GM18861 (cell line): ENCODE results near the gene KIF17.

Experiments used
- ATAC-seq: cut with Tn5 transposase; IDR thresholded peaks from one replicate; pipeline ENCODE4 v1.9.1; 2021; ENCODE audit not compliant: unreplicated experiment

The KIF17 gene

GRCh38 chr1:20663365-20663764, 54.4 kb downstream of the KIF17 start:
- no peak for ATAC-seq

DNA sequence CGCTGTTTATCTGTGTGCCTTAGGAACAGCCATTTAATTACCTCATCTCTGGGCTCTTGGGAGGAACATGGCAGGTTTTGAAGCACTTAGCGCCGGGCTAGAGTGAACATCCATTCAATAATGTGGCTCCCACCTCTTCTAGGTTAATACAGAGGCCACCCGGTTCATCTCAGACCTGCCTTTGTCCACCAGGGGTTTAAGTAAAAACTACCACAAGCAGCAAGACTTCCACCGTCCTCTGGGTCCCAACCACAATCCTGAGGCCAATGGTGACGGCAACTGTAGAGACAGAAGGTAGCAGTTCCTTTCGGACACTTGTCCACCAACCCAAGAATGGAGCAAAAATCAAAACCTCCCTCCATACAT, 55.7 kb downstream of the KIF17 start:
- no peak for ATAC-seq

DNA sequence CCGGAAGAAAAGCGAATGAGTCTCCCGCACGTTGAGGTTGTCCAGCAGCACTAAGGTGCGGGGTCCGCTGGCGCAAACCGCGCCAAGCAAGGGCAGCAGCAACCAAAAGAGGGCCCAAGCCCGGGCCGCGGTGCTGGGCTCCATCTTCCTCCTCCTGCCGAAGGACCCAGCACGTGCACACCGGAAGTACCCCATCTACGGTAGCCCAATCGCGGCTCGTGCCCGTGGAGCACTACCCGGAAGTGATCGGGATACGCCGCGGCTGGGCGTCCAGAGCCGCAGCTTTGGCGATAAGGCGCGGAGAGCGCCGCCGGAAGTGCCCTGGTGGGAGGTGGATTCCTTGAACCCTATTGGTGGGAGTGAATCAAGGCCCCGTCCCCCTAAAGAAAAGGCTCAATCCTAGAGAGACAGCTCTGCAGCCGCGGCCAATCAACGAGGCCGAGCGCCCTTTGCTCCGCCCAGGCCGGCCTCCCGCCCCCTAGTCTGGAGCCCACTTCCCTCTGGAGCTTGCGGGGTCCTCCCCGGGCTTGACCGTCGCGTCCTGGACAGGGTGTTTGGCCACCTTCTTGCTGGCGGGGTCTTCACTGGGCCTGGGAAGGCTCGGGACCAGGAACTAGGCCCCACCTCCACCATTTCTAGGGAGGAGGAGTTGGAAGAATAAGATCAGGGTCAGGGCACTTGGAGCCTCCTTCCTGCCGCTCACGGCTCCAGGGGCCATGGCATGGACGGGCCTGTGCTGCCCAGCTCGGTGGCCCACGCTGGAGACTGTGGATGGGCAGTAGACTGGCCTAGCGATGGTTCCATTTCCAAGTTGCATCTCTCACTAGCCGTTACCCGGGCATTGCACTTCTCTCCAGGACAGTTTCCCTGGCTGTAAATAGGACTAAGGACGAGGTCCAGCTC, 56.3 kb downstream of the KIF17 start, which contains the start of gene DDOST:
DDOST (minus strand) TSS at position 163 of the 903 bp plus-strand sequence; CDS start at position 144, 19 bp downstream.
- peak; percentile 93 for ATAC-seq

DNA sequence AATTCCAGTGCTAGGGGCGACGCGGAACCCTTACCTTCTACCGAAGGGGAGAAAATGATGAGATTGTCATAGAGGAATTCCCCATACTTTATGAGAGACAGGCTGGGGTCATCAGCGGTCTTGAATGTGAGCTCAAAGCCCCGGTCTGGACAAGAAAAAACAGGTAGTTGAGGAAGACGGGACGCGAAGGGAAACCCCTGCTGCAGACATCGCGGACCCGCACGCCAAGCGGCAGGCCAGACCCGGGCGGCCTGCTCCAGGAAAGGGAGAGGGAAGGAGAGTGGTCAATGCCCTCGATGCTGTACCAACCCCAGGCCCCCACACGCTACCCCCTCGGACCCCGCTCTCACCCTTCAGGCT, 57.0 kb downstream of the KIF17 start:
- no peak for ATAC-seq

- ATAC-seq: no peak
Observed at GRCh38 chr1:20660363-20660762, 57.4 kb downstream of the KIF17 start.

- no peak for ATAC-seq
Observed at GRCh38 chr1:20658166-20658915, 59.5 kb downstream of the KIF17 start.

DNA sequence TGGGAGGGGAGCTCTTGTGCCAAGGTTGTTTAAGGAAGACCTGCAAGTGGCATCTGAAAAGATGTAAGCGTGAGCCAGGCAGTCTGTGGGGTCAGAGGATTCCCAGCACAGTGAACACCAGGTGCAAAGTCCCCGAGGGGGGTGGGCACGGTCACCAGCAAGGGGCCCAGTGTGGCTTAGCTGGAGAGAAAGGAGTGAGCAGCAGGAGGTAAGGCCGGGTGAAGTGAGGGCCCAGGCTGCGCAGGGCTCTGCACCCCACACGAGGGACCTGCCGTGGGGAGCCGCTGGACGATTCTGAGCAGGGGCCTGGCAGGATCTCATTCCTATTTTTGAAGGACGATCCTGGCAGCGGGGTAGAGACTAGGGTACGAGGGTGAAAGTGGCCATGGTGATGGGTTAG, 60.8 kb downstream of the KIF17 start:
- no peak for ATAC-seq

GRCh38 chr1:20654104-20654690, 63.6 kb downstream of the KIF17 start:
- ATAC-seq: no peak

GRCh38 chr1:20652300-20652699, 65.5 kb downstream of the KIF17 start:
- ATAC-seq: no peak

GRCh38 chr1:20648946-20649345, 68.9 kb downstream of the KIF17 start:
- ATAC-seq: no peak

DNA sequence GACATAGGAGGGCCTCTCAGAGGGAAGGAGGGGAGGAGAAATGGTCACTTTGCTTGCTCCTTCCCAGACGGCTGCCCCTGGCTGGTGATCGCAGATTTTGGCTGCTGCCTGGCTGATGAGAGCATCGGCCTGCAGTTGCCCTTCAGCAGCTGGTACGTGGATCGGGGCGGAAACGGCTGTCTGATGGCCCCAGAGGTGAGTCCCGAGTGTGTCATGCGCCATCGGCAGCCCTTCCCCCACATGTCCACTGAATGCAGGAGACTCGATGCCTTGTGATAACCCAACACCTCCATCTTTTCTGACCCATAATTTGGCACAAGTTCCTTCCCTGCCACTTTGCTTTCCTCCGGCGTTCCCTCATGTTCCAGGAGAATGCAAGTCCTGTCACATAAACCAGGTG, 69.4 kb downstream of the KIF17 start:
- ATAC-seq: no peak

GRCh38 chr1:20645414-20645813, 72.4 kb downstream of the KIF17 start:
- no peak for ATAC-seq

- no peak for ATAC-seq
Observed at GRCh38 chr1:20644416-20644815, 73.4 kb downstream of the KIF17 start.

DNA sequence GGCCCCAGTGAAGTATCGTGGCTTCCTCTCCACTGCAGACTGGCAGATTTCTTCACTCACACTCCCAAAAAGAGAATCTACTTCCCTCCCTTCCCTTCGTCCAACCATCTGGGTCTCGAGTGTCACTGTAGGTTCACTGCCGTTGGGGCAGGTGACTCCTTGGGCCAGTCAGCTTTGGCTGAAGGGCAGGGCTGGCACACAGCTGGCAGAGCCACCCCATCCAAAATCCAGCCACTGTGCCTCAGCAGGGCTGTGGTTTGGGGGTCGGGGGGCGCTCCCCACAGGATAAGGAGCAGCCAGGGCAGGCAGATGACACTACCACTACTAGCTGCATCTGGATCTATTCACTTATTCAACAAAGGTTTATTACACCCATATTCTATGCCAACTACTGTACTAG, 74.7 kb downstream of the KIF17 start:
- ATAC-seq: no peak

GRCh38 chr1:20641975-20642374, 75.8 kb downstream of the KIF17 start:
- ATAC-seq: no peak

DNA sequence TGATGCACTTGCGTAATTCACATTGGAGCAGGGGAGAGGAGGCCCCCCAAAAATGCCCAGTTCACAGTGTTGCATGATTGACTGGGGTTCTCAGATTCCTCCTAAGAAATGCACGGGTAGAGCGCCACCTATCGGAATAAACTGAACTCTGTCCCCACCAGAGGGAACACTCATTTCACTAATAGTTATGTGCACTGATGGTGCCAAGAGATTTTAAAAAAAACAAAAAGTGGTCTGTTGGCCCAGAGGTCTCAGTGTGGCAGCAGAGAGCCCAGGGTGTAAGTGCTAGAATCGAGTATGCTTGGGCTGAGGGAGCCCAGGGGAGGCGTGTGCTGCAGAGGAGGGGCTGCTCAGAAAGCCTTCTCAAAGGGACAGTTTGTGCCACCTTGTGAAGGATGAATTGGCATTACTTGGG, 77.6 kb downstream of the KIF17 start:
- no peak for ATAC-seq

DNA sequence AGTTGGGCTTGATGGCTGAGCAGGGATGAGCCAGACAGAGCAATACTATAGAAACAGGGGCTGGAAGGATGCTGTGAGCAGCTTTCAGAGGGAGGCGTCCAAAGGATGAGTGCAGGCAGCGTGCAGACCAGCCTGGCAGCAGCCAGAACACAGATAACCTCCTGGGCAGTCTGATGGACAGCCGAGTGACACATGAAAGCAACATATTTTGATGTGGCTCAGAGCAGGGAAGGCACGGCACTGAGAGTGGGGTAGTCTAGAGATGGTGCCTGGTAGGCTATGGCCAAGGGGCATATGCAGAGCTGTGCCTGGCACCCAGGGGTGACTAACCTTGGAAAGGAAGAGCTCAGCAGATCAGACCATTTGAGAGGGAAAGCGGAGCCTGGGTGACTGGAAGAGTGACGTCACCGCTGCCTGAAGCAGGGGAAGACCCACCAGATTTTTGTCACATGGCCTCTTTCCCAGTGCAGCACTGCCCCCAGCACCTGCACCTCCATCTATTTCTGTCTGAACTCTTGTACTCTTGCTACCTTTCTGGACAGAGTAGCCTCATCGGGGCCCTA, 80.9 kb downstream of the KIF17 start:
- ATAC-seq: no peak

DNA sequence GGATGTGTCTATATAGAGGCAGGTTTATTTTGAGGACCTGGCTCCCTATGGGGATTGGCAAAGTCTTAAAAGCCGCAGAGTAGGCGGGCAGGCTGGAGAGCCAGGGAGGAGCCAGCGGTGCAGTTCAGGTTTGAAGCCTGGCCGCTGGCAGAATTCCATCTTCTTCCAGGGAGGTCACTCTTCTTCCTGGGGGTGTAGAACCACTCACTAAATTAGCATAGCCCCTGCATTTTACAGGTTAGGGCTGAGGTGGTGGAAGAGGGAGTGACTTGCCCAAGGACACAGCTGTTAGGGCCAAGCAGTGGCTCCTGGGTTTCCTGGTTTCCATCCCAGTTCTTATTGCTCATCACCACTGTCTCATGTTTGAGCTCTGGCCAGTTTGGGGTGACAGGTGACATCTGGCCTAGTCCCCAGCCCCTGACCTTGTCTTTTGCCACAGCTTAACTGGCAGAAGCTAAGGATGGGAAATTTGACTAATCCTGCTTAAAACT, 83.2 kb downstream of the KIF17 start:
- ATAC-seq: no peak

DNA sequence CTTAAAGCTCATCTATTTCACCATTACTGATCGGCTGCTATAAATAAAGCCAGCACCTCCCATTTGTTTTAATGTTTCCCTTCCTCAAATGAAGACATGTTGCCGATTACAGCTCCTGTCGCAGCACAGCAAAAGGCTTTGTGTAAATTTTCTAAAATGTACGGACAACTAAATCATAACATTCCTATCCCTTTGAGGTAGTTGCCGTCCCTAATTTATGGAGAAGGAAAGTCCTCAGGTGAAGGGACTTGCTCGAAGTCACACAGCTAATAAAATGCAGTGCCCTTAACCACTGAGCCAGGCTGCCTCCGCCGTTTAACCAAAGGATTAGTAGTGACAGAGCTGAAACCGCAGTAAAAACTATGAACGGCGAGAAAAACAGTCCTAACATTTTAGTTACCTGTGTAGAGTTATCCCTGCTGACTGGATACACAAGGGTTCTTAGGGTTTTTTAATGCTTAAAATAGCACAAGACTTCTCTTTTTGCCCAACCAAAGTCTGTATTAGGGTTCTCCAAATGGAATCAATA, 83.7 kb downstream of the KIF17 start:
- ATAC-seq: no peak

DNA sequence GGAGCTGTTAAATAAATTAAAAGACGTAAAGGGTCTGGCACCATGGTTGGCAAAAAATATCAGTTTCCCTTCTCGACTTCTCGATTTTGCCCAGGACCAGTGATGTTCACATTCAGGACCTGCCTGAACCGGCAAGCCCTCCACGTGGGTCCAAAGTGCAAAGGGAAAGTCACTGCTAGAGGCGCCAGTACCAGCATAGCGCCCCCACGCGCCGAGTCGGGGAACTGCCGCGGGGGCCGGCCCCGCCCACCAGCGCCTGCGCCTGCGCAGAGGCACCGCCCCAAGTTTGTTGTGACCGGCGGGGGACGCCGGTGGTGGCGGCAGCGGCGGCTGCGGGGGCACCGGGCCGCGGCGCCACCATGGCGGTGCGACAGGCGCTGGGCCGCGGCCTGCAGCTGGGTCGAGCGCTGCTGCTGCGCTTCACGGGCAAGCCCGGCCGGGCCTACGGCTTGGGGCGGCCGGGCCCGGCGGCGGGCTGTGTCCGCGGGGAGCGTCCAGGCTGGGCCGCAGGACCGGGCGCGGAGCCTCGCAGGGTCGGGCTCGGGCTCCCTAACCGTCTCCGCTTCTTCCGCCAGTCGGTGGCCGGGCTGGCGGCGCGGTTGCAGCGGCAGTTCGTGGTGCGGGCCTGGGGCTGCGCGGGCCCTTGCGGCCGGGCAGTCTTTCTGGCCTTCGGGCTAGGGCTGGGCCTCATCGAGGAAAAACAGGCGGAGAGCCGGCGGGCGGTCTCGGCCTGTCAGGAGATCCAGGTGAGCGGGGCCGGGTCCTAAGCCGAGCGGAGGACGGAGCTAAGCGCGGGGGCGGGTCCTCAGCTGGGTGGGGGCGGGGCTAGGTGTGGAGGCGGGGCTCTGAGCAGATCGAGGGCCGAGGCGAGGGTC, 84.4 kb downstream of the KIF17 start, which contains the start of gene PINK1:
PINK1 (plus strand) TSS at position 269 of the 875 bp plus-strand sequence; CDS start at position 360, 91 bp downstream.
- peak; percentile 44 for ATAC-seq
